H1 (cell line): ENCODE results near the gene LAMA4. TPM values are rescaled to one million over a fixed set of nuclear protein-coding genes. Genes with fewer than 3 reads are reported as not detected.

Experiments
- CHD1 ChIP-seq: IDR thresholded peaks from 2 replicates; pipeline ENCODE4 v1.6.1; 2012; ENCODE audit warnings: low read depth, low read length, improper control_type of control experiment
- CHD7 ChIP-seq: fragments of 300-600 bp; sonication (generic); IDR thresholded peaks from 2 replicates; pipeline ENCODE4 v1.7.1; 2012; ENCODE audit warnings: low read length, moderate library complexity, mild to moderate bottlenecking, inconsistent platforms; ENCODE audit not compliant: insufficient replicate concordance
- GTF2F1 ChIP-seq: IDR thresholded peaks from 2 replicates; pipeline ENCODE4 v1.6.1; 2012; ENCODE audit warnings: low read depth, low read length, improper control_type of control experiment, borderline replicate concordance
- KDM5A ChIP-seq: fragments of 200-600 bp; IDR thresholded peaks from 2 replicates; pipeline ENCODE4 v1.7.1; 2012; ENCODE audit warnings: mild to moderate bottlenecking, low read length, inconsistent platforms, mixed read lengths
- NANOG ChIP-seq: IDR thresholded peaks from 2 replicates; pipeline ENCODE4 v1.6.1; 2011; ENCODE audit warnings: low read length, low read depth, mild to moderate bottlenecking, inconsistent platforms; ENCODE audit not compliant: insufficient read depth, poor library complexity, severe bottlenecking
- TAF1 ChIP-seq: IDR thresholded peaks from 2 replicates; pipeline ENCODE4 v1.6.1; 2011; ENCODE audit warnings: mild to moderate bottlenecking, low read depth, low read length
- polyA plus RNA-seq, 7 experiments: library from polyadenylated mRNA; depleted of rRNA in 3 of 7; stranded (reverse) in 5 of 7; unstranded in 2 of 7; fragments of >200 nt in 5 of 7; fragments of 200-250 nt in 2 of 7; gene quantifications; 1 replicate in 5 of 7; 2 replicates in 1 of 7; 4 replicates in 1 of 7; pipeline versions ENCODE4 v1.2.1 to v1.2.3, GENCODE V29; 2011 to 2013; ENCODE audit warnings: missing spikeins in 2 of 7, mixed read lengths in 2 of 7
- total RNA-seq: library from RNA; stranded (reverse); fragmentation: NEBNext Ultra II Directional; extraction: Animal tissue kit (Norgen Biotek cat#: 25700); gene quantifications from 2 replicates; pipeline ENCODE4 v1.2.1, GENCODE V29; 2021

The LAMA4 gene
- total and polyA plus RNA-seq, 2 of the 8 experiments (the other 6 are each of a cell fraction or from before 2014, with no cell fraction given): 0.95 to 1.5 TPM

GRCh38 chr6:112227411-112227810, 27.0 kb downstream of the LAMA4 start (continued):
- TF ChIP-seq CHD7: no peak
- TF ChIP-seq CHD1: no peak
- no peak for TF ChIP-seq NANOG
- TF ChIP-seq TAF1: no peak
- TF ChIP-seq KDM5A: no peak
- no peak for TF ChIP-seq GTF2F1
